ENCODE measurements around the gene NAA15.
"Not testable (repeated sequence)": the region's sequence is repeated elsewhere in the genome, so short reads cannot be mapped to it uniquely, and the experiment has no call there.

Gene NAA15

DNA sequence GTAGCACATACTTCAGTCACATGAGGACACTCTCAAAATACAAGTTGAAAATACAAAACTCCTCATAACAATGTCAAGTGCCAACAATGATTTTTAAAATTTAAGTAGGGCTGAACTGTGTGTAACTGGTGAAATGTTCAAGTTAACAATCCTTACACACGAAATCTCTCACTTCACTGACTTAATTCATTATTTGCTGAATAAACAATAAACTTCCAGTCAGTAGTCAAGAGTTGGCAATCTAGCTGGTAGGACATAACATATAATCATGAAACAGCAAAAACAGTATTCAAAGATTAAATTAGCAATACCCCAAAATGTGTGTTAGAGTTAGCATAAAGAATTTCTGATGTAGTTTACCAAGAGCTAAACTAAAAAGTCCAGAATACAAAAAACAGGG lies 150.7 kb downstream of the NAA15 start:
- DNase-seq: no peak

DNA sequence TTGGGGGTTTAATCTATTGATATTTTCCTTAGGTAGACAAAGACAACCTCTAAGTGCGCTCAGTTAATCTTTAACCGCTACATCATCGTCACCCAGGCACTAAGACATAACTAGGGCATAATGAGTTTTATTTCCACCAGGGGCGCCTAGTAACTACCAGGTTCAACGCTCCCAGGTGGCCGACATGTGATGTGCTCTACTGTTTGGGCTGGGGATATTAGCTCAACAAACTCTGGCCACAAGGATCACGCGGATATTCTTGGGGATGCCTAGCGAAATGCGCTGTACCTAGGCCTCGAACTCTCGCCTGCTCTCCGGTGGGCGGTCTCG lies 151.7 kb downstream of the NAA15 start:
- DNase-seq: no peak

DNA sequence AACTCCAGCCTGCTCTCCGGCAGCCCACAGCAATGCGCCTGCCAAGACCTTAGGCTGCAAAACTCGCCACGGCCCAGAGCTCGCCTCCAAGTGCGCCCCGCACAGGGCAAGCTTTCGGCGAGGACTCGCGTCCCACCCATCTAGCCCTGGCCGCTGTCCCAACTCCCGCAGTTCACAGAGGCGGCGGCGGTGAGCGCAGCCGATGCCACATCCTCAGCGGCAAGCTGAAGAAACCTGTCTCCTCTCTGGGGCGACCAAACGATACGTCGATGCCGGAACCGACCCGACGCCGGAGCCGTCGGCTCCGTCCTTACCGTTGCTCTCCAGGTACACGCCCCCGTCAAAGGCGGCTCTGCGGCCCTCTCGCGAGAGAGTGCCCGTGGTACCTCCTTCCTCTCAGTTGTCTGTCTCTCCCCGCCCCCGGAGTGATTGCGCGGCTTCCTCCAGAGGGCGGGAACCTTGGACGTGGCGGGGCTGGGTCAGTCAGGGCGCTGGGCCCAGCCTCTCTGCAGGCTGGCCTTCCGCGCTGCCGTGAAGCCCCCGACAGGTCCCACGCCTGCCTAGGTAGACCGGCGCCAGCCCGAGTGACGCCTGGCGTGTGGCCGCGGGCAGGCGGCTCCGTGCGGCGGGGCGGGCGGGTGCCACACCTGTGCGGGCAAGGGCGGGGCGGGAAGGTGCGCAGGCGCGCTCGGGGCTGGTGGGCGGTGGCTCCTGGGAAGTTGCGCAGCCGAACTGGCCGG lies 152.2 kb downstream of the NAA15 start:
- peak; percentile 99 for DNase-seq

DNA sequence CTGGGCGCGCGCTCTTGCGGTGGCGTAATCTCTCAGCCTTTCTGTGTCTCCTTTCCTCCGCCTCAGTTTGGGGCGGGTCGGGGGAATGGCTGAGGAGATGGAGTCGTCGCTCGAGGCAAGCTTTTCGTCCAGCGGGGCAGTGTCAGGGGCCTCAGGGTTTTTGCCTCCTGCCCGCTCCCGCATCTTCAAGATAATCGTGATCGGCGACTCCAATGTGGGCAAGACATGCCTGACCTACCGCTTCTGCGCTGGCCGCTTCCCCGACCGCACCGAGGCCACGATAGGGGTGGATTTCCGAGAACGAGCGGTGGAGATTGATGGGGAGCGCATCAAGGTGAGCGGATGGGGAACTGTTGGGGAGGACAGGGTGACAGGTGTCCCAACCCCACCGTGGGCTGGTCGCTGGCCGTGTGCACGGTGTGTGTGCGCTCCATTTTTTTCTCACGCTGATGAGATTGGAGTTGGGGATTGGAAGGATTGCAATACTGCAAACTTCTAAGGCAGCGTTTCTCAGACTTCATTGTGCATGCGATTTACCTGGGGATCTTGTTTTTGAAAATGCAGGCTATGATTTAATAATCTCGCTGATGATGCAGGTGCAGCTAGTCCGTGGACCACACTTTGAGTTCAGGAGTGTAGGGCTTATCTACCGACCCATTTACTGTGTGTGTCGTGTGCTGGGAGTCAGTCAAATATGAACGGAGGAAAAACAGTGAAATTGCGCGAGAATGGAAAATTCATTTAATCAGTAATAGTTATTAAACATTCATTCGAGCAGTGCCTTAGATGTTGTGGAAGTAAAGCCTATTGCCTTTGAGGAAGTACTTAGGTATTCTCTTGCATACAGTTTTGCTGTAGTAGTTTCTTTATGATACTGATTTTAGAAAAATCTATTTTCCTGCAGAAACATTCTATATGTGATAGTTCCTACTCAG lies 153.1 kb downstream of the NAA15 start, which contains the start of gene RAB33B:
Gene RAB33B (plus strand): TSS at position 11 of the 935 bp plus-strand sequence. CDS start 75 bp downstream, at position 86.
- peak; percentile 93 for DNase-seq

- peak; percentile 8 for DNase-seq
Observed at GRCh38 chr4:139455126-139455538, 153.8 kb downstream of the NAA15 start.

DNA sequence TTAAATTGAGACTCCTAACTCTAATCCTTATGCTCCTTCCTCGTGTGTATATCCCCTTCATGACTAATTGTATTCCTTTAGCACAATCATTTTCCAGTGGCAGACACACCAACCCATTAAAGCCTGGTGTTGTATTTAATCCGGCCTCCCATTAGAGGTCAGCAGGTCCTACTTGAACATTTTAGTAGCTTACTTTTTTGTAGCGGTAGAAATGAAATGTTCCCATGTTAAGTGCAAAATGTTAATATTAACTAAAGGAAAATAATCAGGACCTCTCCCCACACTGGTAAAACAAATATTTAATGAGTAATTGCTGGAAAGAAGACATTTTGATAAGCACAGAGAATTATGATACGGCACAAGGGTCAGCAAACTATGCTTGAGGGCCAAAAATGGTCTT lies 156.0 kb downstream of the NAA15 start:
- DNase-seq: no peak

GRCh38 chr4:139458543-139458942 lies 157.2 kb downstream of the NAA15 start:
- no peak for DNase-seq

GRCh38 chr4:139458999-139459398 lies 157.7 kb downstream of the NAA15 start:
- DNase-seq: no peak

DNA sequence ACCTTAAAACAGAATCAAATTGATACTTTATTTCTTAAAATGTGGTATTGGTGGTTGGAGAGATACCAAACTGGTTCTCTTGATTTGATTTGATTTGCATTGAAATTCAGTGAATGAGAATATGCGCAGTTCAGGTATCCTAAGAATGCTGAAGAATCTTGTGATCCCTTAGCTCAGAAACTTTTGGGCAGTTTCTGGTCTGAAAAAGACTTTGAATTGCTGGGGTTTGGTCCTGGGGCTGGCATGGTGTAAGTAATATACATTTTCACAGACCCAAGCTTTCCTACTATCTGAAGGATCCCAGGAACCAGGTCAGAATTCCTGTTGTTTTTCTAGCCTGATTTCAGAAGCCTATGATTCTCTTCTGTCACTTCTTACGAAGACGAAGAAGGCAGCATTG lies 159.3 kb downstream of the NAA15 start:
- no peak for DNase-seq

GRCh38 chr4:139461022-139461628 lies 159.8 kb downstream of the NAA15 start:
- no peak for DNase-seq

DNA sequence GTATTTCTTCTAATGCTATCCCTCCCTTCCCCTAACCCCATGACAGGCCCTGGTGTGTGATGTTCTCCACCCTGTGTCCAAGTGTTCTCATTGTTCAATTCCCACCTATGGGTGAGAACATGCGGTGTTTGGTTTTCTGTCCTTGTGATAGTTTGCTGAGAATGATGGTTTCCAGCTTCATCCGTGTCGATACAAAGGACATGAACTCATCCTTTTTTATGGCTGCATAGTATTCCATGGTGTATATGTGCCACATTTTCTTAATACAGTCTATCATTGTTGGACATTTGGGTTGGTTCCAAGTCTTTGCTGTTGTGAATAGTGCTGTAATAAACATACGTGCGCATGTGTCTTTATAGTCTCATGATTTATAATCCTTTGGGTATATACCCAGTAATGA lies 163.2 kb downstream of the NAA15 start:
- DNase-seq: not testable (repeated sequence)

DNA sequence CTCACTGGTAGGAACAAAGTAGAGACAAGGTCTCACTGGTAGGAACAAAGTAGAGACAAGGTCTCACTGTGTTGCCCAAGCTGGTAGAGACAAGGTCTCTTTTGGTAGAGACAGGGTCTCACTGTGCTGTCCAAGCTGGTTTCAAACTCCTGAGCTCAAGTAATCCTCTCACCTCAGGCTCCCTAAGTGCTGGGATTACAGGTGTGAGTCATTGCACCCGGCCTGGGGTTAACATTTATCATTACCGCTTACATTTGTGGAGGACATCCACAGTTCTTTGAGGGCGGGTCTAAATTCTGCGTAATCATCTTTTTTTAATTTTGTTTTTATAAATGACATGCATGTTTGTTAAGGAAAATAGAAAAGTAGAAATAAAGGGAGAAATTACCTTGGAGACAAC lies 164.6 kb downstream of the NAA15 start:
- no peak for DNase-seq

GRCh38 chr4:139468756-139469155 lies 167.5 kb downstream of the NAA15 start:
- DNase-seq: not testable (repeated sequence)

DNA sequence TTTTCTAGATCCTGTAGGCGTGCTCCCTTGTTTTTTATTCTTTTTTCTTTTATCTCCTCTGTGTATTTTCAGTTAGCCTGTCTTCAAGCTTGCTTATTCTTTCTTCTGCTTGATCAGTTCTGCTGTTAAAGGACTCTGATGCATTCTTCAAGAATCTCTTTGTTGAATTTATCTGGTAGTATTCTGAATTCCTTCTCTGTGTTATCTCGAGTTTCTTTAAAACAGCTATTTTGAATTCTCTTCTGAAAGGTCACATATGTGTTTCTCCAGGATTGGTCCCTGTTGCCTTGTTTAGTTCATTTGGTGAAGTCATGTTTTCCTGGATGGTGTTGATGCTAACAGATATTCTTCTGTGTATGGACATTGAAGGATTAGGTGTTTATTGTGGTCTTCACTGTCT lies 167.9 kb downstream of the NAA15 start:
- no peak for DNase-seq
